A549 (cell line): ENCODE data around the gene ATXN2.

ENCODE experiments used
- EP300 ChIP-seq, 2 experiments: fragments of >200 bp; sonication (Bioruptor Twin); formaldehyde crosslinking; IDR thresholded peaks; 2 replicates in 1 of 2; 3 replicates in 1 of 2; pipeline ENCODE4 v1.6.1; 2016 to 2017
- RFX5 ChIP-seq: fragments of 450-650 bp; IDR thresholded peaks from 2 replicates; pipeline ENCODE4 v1.7.1; 2014; ENCODE audit warnings: antibody characterized with exemption, mild to moderate bottlenecking, moderate library complexity
- TF ChIP-seq, protein P1 (sequence below): fragments of >200 bp; sonication (Bioruptor Twin); formaldehyde crosslinking; IDR thresholded peaks from 3 replicates; pipeline ENCODE4 v1.5.1; 2016

DNA sequence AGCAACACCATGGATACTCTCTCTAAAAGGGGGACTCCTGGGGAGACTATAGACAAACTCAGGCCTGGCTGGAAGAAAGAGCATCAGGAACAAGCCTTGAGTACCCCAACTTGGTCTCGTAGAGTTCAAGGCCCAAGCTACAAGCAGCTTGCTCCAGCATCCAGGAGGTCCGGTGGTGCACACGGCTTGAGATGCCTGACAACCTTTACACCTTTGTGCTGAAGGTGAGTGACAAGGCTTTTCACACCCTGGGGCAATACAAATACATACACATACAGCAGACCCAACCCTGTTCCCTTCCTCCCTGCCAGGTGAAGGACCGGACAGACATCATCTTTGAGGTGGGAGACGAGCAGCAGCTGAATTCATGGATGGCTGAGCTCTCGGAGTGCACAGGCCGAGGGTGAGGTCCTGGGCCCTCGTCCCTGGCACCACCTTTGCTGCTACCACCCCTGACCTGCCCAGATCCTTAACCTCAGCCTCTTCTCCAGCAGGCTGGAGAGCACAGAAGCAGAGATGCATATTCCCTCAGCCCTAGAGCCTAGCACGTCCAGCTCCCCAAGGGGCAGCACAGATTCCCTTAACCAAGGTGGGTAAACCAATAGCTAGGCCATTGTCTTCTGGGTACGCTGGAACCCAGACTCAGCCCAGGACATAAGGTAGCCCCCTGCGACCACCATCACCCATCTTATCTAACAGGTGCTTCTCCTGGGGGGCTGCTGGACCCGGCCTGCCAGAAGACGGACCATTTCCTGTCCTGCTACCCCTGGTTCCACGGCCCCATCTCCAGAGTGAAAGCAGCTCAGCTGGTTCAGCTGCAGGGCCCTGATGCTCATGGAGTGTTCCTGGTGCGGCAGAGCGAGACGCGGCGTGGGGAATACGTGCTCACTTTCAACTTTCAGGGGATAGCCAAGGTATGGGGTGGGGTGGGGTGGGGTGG is 152.2 kb downstream of the ATXN2 start:
- TF ChIP-seq RFX5 (no peak), EP300 (IDR thresholded peaks at IDR 0.05) (no peak)
- TF ChIP-seq, protein P1, sequence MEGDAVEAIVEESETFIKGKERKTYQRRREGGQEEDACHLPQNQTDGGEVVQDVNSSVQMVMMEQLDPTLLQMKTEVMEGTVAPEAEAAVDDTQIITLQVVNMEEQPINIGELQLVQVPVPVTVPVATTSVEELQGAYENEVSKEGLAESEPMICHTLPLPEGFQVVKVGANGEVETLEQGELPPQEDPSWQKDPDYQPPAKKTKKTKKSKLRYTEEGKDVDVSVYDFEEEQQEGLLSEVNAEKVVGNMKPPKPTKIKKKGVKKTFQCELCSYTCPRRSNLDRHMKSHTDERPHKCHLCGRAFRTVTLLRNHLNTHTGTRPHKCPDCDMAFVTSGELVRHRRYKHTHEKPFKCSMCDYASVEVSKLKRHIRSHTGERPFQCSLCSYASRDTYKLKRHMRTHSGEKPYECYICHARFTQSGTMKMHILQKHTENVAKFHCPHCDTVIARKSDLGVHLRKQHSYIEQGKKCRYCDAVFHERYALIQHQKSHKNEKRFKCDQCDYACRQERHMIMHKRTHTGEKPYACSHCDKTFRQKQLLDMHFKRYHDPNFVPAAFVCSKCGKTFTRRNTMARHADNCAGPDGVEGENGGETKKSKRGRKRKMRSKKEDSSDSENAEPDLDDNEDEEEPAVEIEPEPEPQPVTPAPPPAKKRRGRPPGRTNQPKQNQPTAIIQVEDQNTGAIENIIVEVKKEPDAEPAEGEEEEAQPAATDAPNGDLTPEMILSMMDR = no peak
